RWPE1 (cell line): Measurements from ENCODE around the gene SLC39A1.
A peak's percentile ranks its signal among the peaks of the same experiment; 100 is the strongest.

Experiments used
- CTCF ChIA-PET: fragments of 350-600 bp; sonication (Branson Sonifier 250); formaldehyde crosslinking; extraction: SDS; loops from one replicate; lab custom pipeline; 2021; lab: Yijun Ruan, JAX
- POLR2A ChIA-PET: fragments of 400-600 bp; formaldehyde crosslinking; extraction: SDS; loops from one replicate; lab custom pipeline; 2020; ENCODE audit warnings: antibody characterized with exemption; ENCODE audit not compliant: low non-redundant PET; lab: Yijun Ruan, JAX
- DNase-seq: peaks from one replicate; pipeline ENCODE4 v3.0.0; 2012; ENCODE audit warnings: low spot score
- H3K27ac ChIP-seq: fragments of 450-650 bp; 2 replicates; pipeline ENCODE4 v1.5.1; 2017
- TF ChIP-seq, protein P1 (sequence below): fragments of 450-650 bp; conservative IDR thresholded peaks from 2 replicates; pipeline ENCODE4 v1.5.1; 2017; ENCODE audit warnings: low read depth, mild to moderate bottlenecking

SLC39A1 gene

DNA sequence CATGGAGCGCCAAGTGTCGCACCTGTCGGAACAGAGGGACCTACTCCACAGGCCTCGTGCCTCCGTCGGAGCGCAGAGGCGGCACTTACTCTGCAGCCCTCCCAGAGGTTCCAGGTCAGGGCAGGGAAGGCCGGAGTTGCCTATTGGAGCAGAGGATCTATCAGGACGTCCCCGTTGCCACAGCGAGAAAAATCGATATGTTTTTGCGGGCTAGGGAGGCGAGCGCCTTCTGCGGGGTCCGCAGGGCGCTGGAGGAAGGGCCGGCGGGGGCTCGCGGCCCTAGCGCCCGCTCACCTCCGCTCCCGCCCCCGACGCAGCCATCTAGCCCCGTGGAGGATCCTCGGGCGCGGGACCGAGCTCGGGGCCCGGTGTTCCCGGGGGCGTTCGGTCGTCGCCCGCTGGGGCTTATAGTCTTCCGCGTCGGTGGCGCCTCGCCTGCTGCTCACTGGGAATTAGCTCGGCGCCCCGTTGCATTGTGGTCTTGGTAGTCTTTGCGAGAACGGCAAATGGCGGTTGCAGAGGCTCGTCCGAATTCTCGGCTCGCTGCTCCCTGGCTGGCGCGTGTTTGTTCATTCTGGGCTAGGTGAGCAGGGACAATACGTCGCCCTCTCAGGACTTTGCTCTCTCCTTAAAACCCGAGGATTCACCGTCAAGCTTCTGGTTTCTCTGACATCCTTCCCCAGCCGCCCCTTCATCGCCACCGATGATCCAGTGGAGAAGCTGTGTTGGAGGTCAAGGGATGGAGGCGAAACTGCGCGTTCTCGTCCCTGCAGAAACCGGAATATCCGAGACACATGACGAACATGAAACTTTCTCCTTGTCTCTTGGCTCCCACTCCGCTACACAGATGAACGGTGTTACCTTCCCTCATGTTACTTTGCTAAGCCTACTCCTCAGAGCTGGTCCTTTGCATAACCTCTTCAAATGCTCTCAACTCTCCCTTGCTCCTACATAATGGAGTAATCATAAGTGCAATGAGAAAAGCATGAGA, 14.2 kb upstream of the SLC39A1 start, which contains the start of gene JTB:
Gene JTB (minus strand): TSS at position 425 of the 991 bp plus-strand sequence. CDS start 422 bp downstream, at position 3.
- ChIA-PET CTCF (interaction anchor here (0.6 to 1.3 kb wide), 4 partner anchors 9 to 71 kb away, joined by 4 to 5 read pairs (median 4); partner anchors contain the start of genes DENND4B and RAB13), POLR2A (interaction anchor here (0.5 to 2.8 kb wide), 3 partner anchors 11 to 1955 kb away, joined by 3 to 16 read pairs (median 4); partner anchors contain the start of genes CREB3L4 and GATAD2B)
- TF ChIP-seq, protein P1, sequence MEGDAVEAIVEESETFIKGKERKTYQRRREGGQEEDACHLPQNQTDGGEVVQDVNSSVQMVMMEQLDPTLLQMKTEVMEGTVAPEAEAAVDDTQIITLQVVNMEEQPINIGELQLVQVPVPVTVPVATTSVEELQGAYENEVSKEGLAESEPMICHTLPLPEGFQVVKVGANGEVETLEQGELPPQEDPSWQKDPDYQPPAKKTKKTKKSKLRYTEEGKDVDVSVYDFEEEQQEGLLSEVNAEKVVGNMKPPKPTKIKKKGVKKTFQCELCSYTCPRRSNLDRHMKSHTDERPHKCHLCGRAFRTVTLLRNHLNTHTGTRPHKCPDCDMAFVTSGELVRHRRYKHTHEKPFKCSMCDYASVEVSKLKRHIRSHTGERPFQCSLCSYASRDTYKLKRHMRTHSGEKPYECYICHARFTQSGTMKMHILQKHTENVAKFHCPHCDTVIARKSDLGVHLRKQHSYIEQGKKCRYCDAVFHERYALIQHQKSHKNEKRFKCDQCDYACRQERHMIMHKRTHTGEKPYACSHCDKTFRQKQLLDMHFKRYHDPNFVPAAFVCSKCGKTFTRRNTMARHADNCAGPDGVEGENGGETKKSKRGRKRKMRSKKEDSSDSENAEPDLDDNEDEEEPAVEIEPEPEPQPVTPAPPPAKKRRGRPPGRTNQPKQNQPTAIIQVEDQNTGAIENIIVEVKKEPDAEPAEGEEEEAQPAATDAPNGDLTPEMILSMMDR, result no peak
- peak within 1 kb of the TSS; percentile 84 for H3K27ac ChIP-seq
- DNase-seq, result peak; percentile 83

DNA sequence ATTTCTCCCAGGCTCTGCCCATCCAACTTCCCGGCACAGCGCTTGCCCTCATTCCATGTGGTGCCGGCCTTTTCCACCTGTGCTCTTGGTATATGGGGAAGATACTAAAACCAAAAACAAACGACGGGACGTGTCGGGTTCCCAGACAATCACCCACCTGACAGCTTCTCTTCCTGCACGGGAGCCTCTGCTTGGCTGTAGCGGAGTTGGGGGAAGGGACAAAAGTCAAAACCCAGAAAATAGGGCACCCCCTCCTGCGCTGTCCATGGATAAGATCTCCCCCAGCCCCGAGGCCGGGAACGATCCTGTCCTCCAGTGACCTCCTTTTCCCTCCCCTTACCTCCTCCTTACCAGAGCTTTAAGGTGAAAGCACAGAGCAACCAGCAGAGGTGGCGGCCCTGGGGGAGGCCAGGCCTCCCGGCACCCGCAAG, 13.5 kb upstream of the SLC39A1 start:
- peak overlapping the region; percentile 84 for H3K27ac ChIP-seq
- DNase-seq, result no peak
- CTCF ChIA-PET, result interaction anchor here (0.6 to 1.3 kb wide), 4 partner anchors 9 to 338 kb away, joined by 3 to 5 read pairs (median 4); partner anchors contain the start of genes CREB3L4 and DENND4B
- POLR2A ChIA-PET, result interaction anchor here (1.0 to 2.8 kb wide), 2 partner anchors 10 to 54 kb away, joined by 4 to 16 read pairs; partner anchors contain the start of genes CREB3L4 and GATAD2B
- TF ChIP-seq, protein P1, result no peak

DNA sequence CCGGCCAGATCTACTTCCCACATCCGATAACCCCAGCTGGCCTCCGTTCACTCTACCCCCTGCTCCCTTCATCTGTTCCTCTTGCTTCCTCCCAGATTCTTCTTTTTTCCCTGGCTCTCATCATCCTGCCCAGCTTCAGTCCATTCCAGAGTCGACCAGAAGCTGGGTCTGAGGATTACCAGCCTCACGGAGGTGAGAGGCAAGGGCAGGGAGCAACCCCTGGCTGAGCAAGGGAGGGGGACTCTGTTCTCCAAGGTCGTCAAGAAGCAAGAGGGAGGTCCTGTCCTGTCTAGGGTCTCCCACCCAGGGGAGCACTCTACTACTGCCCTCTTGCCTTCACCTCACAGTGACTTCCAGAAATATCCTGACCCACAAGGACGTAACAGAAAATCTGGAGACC, 10.2 kb upstream of the SLC39A1 start:
- DNase-seq, result no peak
- ChIA-PET POLR2A (no interaction called here), CTCF (interaction anchor here (0.6 to 0.9 kb wide), 2 partner anchors 13 to 306 kb away, joined by 4 to 5 read pairs; partner anchors contain the start of gene RAB13)
- TF ChIP-seq, protein P1, result no peak
- peak overlapping the region; percentile 33 for H3K27ac ChIP-seq

DNA sequence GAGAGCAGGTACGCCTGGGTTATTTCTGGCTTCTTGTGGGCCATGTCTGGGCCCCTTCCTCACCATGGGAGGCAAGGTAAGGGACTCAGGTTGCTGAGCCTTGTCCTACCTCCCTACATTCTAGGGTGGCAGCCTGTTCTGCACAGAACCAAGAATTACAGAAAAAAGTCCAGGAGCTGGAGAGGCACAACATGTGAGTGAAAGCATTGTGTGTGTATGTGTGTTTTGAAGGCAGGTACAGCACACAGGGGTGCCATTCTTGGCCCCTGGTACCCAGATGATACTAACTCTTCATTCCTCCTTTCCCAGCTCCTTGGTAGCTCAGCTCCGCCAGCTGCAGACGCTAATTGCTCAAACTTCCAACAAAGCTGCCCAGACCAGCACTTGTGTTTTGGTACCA, 9.7 kb upstream of the SLC39A1 start:
- TF ChIP-seq, protein P1, result no peak
- POLR2A ChIA-PET, result no interaction called here

DNA sequence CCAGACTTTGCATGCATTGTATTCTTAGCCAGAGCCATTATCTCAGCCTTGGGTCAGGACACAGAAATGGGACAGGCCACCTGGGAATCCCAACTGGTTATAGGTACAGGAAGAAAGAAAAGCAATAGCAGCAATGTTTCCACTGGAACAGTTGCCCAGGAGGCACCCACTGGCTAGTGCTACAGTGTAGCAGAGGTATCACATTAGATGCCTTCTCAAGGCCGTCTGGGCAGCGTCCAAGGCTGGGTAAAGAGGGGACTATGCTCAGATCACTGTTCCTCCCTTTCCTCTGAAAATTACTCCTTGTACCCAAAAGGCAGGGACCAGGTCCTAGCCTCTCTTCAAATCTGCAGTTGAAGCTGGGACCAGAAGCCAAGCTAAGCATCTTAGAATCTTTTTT, 7.0 kb upstream of the SLC39A1 start:
- POLR2A ChIA-PET, result no interaction called here
- CTCF ChIA-PET, result interaction anchor here (1.0 to 1.2 kb wide), 2 partner anchors 16 to 173 kb away, joined by 4 read pairs; partner anchors contain the start of gene RAB13
- 0 out of 2 replicates have a peak overlapping the region, but pooled peaks have one; percentile 98 for H3K27ac ChIP-seq

More for the DNA sequence above, 9.7 kb upstream of the SLC39A1 start:
- DNase-seq, result no peak
- CTCF ChIA-PET, result interaction anchor here (0.6 to 0.9 kb wide), 2 partner anchors 13 to 305 kb away, joined by 4 to 5 read pairs; partner anchors contain the start of gene RAB13
- peak overlapping the region; percentile 33 for H3K27ac ChIP-seq

More for the DNA sequence above, 7.0 kb upstream of the SLC39A1 start:
- TF ChIP-seq, protein P1, result no peak
- DNase-seq, result no peak
